Smooth muscle cell (in vitro differentiated cells): ENCODE measurements around the gene KLHL30. TPM values are rescaled to one million over a fixed set of nuclear protein-coding genes. Genes with fewer than 3 reads are reported as not detected.
"Not testable (repeated sequence)": the region's sequence is repeated elsewhere in the genome, so short reads cannot be mapped to it uniquely, and the experiment has no call there.

Experiments used
- DNase-seq: peaks from one replicate; lab custom pipeline; 2025; ENCODE audit not compliant: unreplicated experiment; lab: John Stamatoyannopoulos, UW
- H2AFZ ChIP-seq: fragments of 200-600 bp; sonication (generic); 2 replicates; pipeline ENCODE4 v1.6.0; 2016; ENCODE audit warnings: antibody characterized with exemption, low read depth, mild to moderate bottlenecking
- H3F3A ChIP-seq: fragments of 200-600 bp; sonication (generic); 2 replicates; pipeline ENCODE4 v1.6.0; 2017; ENCODE audit warnings: antibody characterized with exemption, low read depth
- H3K27ac ChIP-seq: fragments of 200-600 bp; sonication (generic); 2 replicates; pipeline ENCODE4 v1.5.1; 2016; ENCODE audit warnings: low read depth, mild to moderate bottlenecking
- H3K27me3 ChIP-seq: fragments of 200-600 bp; sonication (generic); 2 replicates; pipeline ENCODE4 v1.6.1; 2016; ENCODE audit warnings: low read depth, mild to moderate bottlenecking
- H3K36me3 ChIP-seq: fragments of 200-600 bp; sonication (generic); 2 replicates; pipeline ENCODE4 v1.5.1; 2016; ENCODE audit warnings: low read depth
- H3K4me1 ChIP-seq: fragments of 200-600 bp; sonication (generic); 2 replicates; pipeline ENCODE4 v1.5.1; 2016; ENCODE audit warnings: low read depth
- H3K4me2 ChIP-seq: fragments of 200-600 bp; sonication (generic); 2 replicates; pipeline ENCODE4 v1.6.0; 2016; ENCODE audit warnings: mild to moderate bottlenecking
- H3K4me3 ChIP-seq: fragments of 200-600 bp; sonication (generic); 2 replicates; pipeline ENCODE4 v1.5.1; 2016; ENCODE audit warnings: mild to moderate bottlenecking
- H3K79me2 ChIP-seq: fragments of 200-600 bp; sonication (generic); 2 replicates; pipeline ENCODE4 v1.6.0; 2016; ENCODE audit warnings: low read depth, mild to moderate bottlenecking
- H3K9ac ChIP-seq: fragments of 200-600 bp; sonication (generic); 2 replicates; pipeline ENCODE4 v1.6.0; 2016; ENCODE audit warnings: low read depth
- H3K9me3 ChIP-seq: fragments of 200-600 bp; sonication (generic); replicated peaks from 2 replicates; pipeline ENCODE4 v1.5.1; 2016; ENCODE audit warnings: low read depth
- H4K20me1 ChIP-seq: fragments of 200-600 bp; sonication (generic); 2 replicates; pipeline ENCODE4 v1.6.0; 2016; ENCODE audit warnings: low read depth
- WGBS: methylation state at CpG from one replicate; pipeline ENCODE4 v1.1.7; 2016; ENCODE audit warnings: low lambda C conversion rate; 5-methylcytosine and 5-hydroxymethylcytosine counted together
- polyA plus RNA-seq: library from polyadenylated mRNA; unstranded; fragments of >200 nt; fragmentation: Nextera tagmentation; extraction: Ambion mirVana; gene quantifications from 2 replicates; pipeline ENCODE4 v1.2.1, GENCODE V29; 2016
- total RNA-seq: library from RNA; depleted of rRNA; stranded (reverse); fragments of >200 nt; gene quantifications from 2 replicates; pipeline ENCODE4 v1.2.3, GENCODE V29; 2014
- TF ChIP-seq, protein P1 (sequence below): fragments of 200-600 bp; sonication (generic); IDR thresholded peaks from 2 replicates; pipeline ENCODE4 v1.5.1; 2017; ENCODE audit warnings: borderline replicate concordance, mild to moderate bottlenecking, antibody characterized with exemption; ENCODE audit not compliant: insufficient read depth, poor library complexity, severe bottlenecking

Gene KLHL30
- total and polyA plus RNA-seq, 2 experiments from 2014 or later, result 0.31 TPM; not detected in 1

DNA sequence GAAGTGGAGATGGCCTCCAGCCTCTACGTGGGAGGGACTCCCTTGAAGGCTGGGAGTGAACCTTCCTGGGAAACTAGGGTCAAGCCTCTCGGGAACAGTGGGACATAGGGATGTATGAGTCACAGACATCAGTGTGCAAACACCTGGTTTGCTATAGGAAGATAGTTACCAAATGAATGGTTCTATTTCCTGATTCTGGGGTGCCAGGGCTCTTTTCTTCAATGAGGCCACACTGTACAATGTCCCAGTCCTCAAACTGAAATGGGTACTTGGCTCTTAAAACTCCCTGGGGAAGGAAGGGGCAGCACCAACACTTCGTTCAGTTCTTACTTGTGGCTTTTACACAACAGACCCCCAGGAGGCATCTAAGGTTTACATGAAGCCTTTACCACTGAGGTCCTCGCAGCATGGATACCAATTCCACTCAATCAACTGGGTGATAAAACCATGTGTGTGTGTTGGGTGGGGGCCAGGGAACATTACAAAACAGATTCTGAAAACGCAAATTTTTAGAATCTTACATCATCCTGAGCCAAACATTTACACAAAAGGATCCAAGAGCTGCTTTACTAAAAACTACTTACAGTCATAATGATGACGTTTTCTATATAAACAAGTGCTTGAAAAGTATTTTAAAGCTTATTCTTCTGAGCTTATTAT lies 30.7 kb downstream of the KLHL30 start:
- Histone ChIP-seq H3K9me3 (no peaks in the 10 kb centered on the region), H2AFZ (no peak overlapping the region), H3K4me2 (peak overlapping the region; percentile 38), H3K9ac (peak overlapping the region; percentile 50), H3K27me3 (peaks cover 12% of the 10 kb centered on the region), H3K27ac (peak overlapping the region; percentile 89), H3K4me3 (no peak overlapping the region), H3K36me3 (no peaks in the 10 kb centered on the region), H3F3A (peaks cover 8% of the 10 kb centered on the region), H3K4me1 (no peaks in the 10 kb centered on the region), H4K20me1 (no peaks in the 10 kb centered on the region), H3K79me2 (no peaks in the 10 kb centered on the region)
- WGBS, result 70% methylated on average over 6 of the region's 6 CpGs
- no peak for DNase-seq
- TF ChIP-seq, protein P1, sequence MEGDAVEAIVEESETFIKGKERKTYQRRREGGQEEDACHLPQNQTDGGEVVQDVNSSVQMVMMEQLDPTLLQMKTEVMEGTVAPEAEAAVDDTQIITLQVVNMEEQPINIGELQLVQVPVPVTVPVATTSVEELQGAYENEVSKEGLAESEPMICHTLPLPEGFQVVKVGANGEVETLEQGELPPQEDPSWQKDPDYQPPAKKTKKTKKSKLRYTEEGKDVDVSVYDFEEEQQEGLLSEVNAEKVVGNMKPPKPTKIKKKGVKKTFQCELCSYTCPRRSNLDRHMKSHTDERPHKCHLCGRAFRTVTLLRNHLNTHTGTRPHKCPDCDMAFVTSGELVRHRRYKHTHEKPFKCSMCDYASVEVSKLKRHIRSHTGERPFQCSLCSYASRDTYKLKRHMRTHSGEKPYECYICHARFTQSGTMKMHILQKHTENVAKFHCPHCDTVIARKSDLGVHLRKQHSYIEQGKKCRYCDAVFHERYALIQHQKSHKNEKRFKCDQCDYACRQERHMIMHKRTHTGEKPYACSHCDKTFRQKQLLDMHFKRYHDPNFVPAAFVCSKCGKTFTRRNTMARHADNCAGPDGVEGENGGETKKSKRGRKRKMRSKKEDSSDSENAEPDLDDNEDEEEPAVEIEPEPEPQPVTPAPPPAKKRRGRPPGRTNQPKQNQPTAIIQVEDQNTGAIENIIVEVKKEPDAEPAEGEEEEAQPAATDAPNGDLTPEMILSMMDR, result no peak

DNA sequence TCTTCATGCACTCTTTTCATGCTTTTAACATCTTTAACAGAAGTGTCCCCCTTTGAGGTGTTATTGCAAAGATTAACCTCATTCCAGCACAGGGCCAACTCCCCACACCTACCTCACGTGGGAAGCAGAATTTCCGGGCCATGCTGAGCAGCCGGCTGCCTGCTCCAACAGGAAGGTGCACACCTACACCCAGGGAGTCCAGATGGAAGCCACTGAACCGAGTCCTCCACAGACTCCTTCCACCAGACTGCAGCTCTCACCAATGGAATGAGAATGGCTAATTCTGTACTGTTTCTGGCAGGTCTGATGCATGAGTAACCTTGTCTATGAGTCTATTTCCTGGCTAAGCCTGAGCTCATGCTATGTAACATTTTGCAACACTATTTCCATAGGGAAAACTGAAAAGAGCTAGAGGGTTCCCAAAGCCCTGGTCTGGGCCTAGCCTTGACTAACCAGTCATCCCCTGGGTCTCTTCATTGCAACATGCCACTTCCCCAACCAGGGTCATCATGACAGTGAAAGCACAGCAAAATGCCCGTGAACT lies 31.3 kb downstream of the KLHL30 start:
- Histone ChIP-seq H3K9ac (peak overlapping the region; percentile 50), H3K27ac (peak overlapping the region; percentile 89), H3K9me3 (no peaks in the 10 kb centered on the region), H3K4me2 (peak overlapping the region; percentile 38), H3K4me1 (no peaks in the 10 kb centered on the region), H3K36me3 (no peaks in the 10 kb centered on the region), H2AFZ (no peak overlapping the region), H3F3A (peaks cover 8% of the 10 kb centered on the region), H3K79me2 (no peaks in the 10 kb centered on the region), H3K4me3 (no peak overlapping the region), H3K27me3 (peaks cover 6% of the 10 kb centered on the region), H4K20me1 (no peaks in the 10 kb centered on the region)
- no peak for DNase-seq
- TF ChIP-seq, protein P1, result no peak
- 50% methylated on average over 5 of the region's 5 CpGs for WGBS

DNA sequence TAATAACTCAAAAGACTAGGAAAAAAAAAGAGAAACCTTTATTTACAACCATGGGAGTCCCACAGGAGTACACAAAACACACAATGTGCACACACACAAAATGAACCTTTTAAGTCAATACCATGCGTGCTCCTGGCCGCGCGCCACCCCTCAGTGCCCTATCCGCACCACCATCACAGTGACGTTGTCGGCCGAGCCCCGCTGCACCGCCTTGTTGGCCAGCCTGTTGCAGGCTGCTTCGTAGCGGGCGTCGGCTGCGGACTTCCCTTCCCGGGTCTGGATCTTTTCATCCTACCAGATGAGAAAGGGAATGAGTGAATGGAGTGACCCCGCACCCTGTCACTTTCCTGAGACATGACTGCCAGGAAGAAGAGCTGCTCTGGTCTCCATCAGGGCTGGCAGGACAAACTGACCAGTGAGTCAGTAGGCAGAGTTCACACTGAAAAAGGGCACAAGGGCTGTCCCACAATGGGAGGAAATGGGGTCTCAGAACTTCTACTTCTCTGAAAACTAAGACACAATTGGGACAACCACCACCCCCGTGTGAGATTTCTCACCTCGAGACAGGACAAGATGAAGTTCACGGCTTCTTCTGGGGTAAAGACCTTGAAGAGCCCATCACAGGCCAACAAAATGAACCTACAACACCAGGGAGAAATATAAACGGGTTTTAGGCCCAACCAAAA lies 32.1 kb downstream of the KLHL30 start:
- no peaks in the 10 kb centered on the region for H3K79me2 ChIP-seq
- H3K27ac ChIP-seq, result peak overlapping the region; percentile 89
- H3K9me3 ChIP-seq, result no peaks in the 10 kb centered on the region
- no peak overlapping the region for H2AFZ ChIP-seq
- H3K4me3 ChIP-seq, result no peak overlapping the region
- TF ChIP-seq, protein P1, result no peak
- no peak for DNase-seq
- WGBS, result 96% methylated on average over 21 of the region's 21 CpGs
- no peaks in the 10 kb centered on the region for H3K27me3 ChIP-seq
- H3F3A ChIP-seq, result peaks cover 8% of the 10 kb centered on the region
- H4K20me1 ChIP-seq, result no peaks in the 10 kb centered on the region
- H3K9ac ChIP-seq, result peak overlapping the region; percentile 21
- no peaks in the 10 kb centered on the region for H3K36me3 ChIP-seq
- H3K4me1 ChIP-seq, result no peaks in the 10 kb centered on the region
- peak overlapping the region; percentile 12 for H3K4me2 ChIP-seq

GRCh38 chr2:238171072-238171431 lies 32.6 kb downstream of the KLHL30 start:
- not testable (repeated sequence) for H3K36me3 ChIP-seq, H3K4me3 ChIP-seq, H4K20me1 ChIP-seq, H3K27me3 ChIP-seq, H3K4me1 ChIP-seq, H3F3A ChIP-seq, DNase-seq, H2AFZ ChIP-seq, H3K79me2 ChIP-seq, H3K9me3 ChIP-seq
- H3K4me2 ChIP-seq, result peak overlapping the region; percentile 12
- H3K9ac ChIP-seq, result peak overlapping the region; percentile 21
- H3K27ac ChIP-seq, result peak overlapping the region; percentile 89
- 98% methylated on average over 5 of the region's 5 CpGs for WGBS
